Measurements from ENCODE around the gene ASTL.

ASTL gene

DNA sequence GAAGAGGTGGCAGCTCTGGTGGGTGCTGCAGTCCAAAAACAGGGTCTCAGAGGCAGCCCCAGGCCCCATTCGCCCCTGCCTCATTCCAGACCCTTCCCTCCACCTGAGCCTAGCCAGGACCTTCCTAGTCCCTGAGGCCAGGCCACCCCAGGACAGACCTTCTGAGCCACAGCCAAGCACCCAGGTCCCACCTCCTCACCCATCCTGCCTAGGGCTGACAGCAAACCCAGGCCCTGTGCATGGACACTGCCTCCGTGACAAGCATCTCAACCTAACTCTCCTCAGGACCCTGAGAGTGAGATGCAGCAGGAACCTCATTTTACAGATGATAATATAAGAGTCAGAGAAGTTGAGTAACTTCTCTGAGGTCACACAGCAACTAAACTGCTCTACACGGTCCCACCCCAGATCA lies 37.4 kb downstream of the ASTL start:
- TF ChIP-seq, protein P1, sequence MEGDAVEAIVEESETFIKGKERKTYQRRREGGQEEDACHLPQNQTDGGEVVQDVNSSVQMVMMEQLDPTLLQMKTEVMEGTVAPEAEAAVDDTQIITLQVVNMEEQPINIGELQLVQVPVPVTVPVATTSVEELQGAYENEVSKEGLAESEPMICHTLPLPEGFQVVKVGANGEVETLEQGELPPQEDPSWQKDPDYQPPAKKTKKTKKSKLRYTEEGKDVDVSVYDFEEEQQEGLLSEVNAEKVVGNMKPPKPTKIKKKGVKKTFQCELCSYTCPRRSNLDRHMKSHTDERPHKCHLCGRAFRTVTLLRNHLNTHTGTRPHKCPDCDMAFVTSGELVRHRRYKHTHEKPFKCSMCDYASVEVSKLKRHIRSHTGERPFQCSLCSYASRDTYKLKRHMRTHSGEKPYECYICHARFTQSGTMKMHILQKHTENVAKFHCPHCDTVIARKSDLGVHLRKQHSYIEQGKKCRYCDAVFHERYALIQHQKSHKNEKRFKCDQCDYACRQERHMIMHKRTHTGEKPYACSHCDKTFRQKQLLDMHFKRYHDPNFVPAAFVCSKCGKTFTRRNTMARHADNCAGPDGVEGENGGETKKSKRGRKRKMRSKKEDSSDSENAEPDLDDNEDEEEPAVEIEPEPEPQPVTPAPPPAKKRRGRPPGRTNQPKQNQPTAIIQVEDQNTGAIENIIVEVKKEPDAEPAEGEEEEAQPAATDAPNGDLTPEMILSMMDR (IDR thresholded peaks at IDR 0.05; ENCODE audit: borderline replicate concordance, insufficient read depth, low read depth, low read length) = no peak

DNA sequence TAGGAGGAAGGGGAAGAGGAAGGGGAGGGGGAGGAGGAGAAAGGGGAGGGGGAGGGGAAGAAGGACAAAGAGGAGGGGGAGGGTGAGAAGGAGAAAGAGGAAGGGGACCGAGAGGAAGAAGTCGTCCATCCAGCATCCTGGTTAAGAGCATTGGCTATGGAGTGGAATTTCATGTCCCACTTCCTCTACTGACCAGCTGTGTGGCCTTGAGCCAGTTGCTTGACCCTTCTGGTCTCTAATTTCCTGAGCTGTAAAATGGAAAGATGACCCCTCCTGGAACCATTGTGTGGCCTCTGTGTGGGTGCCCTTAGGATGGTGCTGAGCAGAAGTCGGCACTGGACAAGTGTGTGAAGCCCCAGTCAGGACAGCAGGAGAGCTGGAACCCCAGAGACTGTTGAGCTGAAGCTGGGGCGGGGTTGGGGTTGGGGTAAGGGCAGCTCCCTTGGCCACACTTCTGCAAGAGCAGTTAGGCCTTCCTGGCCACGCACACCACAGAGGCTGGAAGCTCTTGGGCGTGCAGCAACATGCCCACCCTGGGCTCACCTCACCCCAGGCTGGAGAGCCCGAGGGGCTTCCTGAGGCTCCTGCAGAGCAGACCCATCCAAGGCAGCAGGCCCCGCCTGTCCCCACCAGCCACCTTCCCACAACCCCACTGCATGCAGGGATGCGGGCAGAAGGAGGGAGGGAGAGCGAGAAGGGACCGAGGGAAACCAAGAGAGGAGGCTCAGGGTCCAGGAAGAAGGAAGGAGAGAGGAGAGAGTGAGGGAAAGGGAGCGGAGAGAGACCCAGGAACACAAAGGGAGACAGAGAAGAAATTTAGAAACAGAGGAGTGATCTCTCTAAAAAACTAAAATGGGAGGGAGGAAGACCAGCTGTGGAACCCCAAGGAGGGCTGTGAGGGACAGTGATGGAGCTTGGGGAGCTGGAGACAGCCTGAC lies 38.2 kb downstream of the ASTL start:
- TF ChIP-seq, protein P1 (IDR thresholded peaks at IDR 0.05; ENCODE audit: borderline replicate concordance, insufficient read depth, low read depth, low read length) = no peak

More for the DNA sequence above, 37.4 kb downstream of the ASTL start:
- H3K4me3 ChIP-seq (ENCODE audit: low read depth, low read length) = no peak overlapping the region

DNA sequence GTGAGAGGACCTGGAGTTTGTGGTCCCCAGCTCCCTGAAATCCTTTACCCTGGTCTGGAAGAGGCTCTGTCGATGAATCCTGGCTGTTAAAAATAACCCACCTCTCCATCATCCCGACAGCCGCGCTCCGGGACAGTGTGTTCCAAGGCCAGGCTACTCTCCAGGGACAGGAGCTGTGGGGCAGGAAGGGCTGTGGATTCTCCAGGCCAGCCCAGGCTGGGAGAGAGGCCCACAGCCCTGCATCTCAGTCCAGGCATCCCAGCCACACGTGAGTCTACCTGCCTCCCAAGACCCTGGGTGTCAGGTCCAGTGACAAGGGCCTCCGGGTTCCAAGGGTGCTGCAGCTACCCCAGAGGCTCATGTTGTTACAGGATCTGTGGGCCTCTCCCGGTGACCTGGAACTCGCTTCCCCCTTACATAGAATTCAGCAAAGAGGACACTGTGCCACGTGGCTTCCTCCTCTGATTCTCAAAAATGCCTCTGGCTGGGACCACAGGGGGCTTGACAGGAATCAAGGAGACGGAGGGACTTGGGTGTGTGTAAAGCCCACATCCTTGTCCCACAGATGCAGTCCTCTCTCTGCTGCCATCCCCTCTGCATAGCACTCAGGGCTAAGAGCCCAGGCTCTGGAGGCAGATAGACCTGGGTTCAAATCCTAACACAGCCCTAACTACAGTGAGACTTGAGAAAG lies 39.3 kb downstream of the ASTL start:
- no peak overlapping the region for H3K4me3 ChIP-seq (ENCODE audit: low read depth, low read length)
- TF ChIP-seq, protein P1 (IDR thresholded peaks at IDR 0.05; ENCODE audit: borderline replicate concordance, insufficient read depth, low read depth, low read length) = no peak

More for the DNA sequence above, 38.2 kb downstream of the ASTL start:
- H3K4me3 ChIP-seq (ENCODE audit: low read depth, low read length) = no peak overlapping the region

DNA sequence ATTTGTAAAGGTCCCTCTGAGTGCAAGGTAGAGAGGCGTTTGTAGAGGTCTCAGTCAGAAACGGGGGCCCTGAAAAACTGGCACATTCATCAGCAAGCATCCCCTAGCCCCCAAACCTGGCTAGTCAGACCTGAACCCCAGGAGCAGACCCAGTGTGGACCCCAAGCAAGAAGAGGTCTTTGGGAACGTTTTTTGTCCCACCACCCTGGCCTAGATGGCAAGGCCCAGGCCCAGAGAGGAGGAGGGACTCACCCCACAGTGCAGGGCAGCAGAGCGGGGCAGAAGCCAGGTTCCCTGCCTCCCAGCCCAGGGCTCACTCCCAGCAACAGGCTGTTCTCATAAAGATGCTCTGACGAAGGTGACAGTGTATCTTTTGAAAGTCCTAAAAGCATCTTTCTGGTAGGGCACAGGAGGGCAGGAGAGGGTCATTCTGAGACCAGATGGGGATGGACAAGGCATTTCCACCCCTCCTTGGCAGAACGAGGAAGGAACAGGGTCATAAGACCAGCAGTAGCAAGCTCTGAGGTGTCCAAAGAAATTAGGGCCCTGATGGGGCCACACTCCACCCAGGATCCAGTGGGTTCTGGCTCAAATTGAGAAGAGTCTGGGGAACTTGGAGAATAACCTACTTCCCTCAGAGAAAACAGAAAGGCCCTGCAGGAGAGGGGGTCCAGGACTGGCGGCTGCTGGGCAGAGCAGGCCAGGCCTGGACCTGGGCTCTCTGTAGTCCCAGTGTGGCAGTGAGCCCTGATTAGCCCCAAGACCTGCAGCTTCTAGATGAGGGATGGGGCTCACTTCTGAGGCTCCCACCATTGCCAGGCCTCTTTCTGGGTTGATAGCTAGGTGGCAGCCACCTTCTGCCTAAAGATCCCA lies 40.1 kb downstream of the ASTL start:
- TF ChIP-seq, protein P1 (IDR thresholded peaks at IDR 0.05; ENCODE audit: borderline replicate concordance, insufficient read depth, low read depth, low read length) = no peak
- H3K4me3 ChIP-seq (ENCODE audit: low read depth, low read length) = no peak overlapping the region

DNA sequence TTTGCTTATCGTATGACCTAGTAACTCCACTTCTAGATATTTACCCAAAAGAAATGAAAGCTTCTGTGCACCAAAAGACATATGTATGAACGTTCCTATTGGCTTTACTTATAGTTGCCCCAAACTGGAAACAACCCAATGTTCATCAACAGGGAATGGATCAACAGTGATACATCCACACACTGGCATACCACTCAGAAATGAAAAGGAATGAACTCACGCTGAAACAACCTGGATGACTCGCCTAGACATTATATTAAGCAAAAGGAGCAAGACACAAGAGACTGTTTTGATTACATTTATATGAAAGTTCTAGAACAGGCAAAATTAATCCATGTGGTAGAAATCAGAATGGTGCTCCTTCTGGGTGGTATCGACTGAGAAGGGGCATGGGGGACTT lies 40.9 kb downstream of the ASTL start:
- H3K4me3 ChIP-seq (ENCODE audit: low read depth, low read length) = no peak overlapping the region
- TF ChIP-seq, protein P1 (IDR thresholded peaks at IDR 0.05; ENCODE audit: borderline replicate concordance, insufficient read depth, low read depth, low read length) = no peak

DNA sequence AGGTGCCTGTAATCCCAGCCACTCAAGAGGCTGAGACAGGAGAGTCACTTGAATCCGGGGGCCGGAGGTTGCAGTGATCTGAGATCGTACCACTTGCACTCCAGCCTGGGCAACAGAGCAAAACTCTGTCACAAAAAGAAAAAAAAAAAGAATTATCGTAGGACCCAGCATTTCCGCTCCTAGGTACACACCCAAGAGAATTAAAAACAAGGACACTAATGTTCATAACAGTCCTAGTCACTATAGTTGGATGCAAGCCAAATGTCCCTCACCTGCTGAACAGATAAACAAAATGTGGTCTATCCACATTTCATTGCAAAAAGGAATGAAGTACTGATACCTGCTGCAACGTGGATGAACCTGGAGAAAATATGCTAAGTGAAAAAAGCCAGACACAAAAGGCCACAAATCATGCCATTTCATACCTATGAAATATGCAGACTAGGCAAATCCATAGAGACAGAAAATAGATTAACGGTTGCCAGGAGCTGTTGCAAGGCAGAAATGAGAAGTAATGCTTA lies 43.1 kb downstream of the ASTL start:
- TF ChIP-seq, protein P1 (IDR thresholded peaks at IDR 0.05; ENCODE audit: borderline replicate concordance, insufficient read depth, low read depth, low read length) = no peak
- no peak overlapping the region for H3K4me3 ChIP-seq (ENCODE audit: low read depth, low read length)
